Vagina (tissue), 2 donors: ENCODE measurements around the gene CAMSAP1.

ENCODE experiments used
- CTCF ChIP-seq, 3 experiments: fragments of 450-650 bp in 2 of 3; fragments of 200-600 bp in 1 of 3; sonication (generic) in 1 of 3; IDR thresholded peaks; one replicate each; pipeline ENCODE4 v1.5.1; 2017 to 2019; ENCODE audit warnings: antibody characterized with exemption in 3 of 3, mild to moderate bottlenecking in 2 of 3, moderate library complexity in 2 of 3
- POLR2AphosphoS5 ChIP-seq, 2 donors: sonication (generic); formaldehyde crosslinking; IDR thresholded peaks; one replicate each; pipeline ENCODE4 v1.9.0; 2017; ENCODE audit warnings: antibody characterized with exemption in 2 of 2, mild to moderate bottlenecking in 2 of 2, low read depth in 1 of 2; ENCODE audit not compliant: insufficient read depth in 1 of 2

- TF ChIP-seq POLR2AphosphoS5 (IDR thresholded peaks at IDR 0.05; ENCODE audit: insufficient read depth in 1 of 2, low read depth in 1 of 2) (no peak), CTCF (IDR thresholded peaks at IDR 0.05) (no peak)
Observed at GRCh38 chr9:135880438-135880837, 26.9 kb downstream of the CAMSAP1 start.
